Tongue (tissue), 2 donors: ENCODE data around the gene NKX1-1. TPM values are rescaled to one million over a fixed set of nuclear protein-coding genes. Genes with fewer than 3 reads are reported as not detected.
"Not testable (repeated sequence)": the region's sequence is repeated elsewhere in the genome, so short reads cannot be mapped to it uniquely, and the experiment has no call there.

Experiments used
- DNase-seq: peaks from one replicate; pipeline ENCODE4 v3.0.0-alpha.2; 2015
- total RNA-seq: library from RNA; depleted of rRNA; stranded (reverse); fragments of >200 nt; gene quantifications from one replicate; pipeline ENCODE4 v1.2.3, GENCODE V29; 2014

Gene NKX1-1
- total RNA-seq, 1 donor from 2014 or later = not detected

- no peak for DNase-seq
These were observed 32.1 kb downstream of the NKX1-1 start for GRCh38 chr4:1373892-1374705.

DNA sequence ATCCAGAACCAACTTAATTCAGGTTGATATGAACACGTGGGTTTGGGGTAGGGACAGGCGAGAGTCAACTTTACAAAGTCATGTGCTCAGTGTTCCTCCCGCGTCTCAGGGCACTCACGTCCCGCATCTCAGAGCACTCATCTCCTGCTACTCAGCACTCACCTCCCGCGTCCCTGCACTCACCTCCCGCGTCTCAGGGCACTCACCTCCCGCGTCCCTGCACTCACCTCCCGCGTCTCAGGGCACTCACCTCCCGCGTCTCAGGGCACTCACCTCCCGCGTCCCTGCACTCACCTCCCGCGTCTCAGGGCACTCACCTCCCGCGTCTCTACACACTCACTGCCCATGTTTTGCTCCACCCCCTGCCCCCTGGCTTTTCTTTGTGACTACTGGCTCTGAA is 33.7 kb downstream of the NKX1-1 start:
- not testable (repeated sequence) for DNase-seq

DNA sequence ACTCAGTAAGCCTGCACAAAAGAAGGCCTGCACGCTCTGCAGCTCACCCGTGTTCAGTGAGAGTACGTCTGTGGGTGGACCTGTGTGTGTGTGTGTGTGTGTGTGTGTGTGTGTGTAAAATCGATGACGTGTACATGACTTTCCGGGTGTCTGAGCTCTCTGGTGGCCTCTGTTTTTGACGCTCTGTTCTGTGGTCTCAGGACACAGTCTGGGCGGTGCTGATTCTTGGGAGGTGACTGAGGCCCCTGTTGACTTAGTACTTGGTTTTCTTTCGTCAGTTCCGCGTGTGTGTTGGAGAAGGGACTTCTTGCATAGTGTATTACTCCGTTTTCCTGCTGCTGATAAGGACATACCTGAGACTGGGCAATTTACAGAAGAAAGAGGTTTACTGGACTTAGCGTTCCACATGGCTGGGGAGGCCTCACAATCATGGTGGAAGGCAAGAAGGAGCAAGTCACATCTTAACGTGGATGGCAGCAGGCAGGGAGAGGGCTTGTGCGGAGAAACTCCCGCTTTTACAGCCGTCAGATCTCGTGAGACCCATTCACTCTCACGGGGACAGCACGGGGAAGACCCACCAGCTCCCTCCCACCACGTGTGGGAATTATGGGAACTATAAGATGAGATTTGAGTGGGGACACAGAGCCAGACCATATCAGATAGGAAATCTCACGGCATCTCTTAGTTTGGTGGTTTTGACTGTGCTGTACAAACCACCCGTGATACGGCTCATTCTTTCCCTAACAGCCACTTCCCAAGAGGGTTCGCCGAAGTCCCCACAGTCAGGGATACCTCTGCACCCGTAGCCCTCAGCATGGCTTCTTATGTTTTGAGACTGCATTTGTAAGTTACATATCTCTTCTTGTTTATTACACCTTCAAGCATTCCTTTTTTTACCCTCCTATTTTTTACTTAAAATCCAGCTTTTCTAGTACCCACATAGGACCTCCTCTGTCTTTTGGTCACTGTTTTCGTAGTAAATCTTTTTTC is 34.8 kb downstream of the NKX1-1 start:
- no peak for DNase-seq

GRCh38 chr4:1370321-1371124 is 35.7 kb downstream of the NKX1-1 start:
- DNase-seq = no peak

DNA sequence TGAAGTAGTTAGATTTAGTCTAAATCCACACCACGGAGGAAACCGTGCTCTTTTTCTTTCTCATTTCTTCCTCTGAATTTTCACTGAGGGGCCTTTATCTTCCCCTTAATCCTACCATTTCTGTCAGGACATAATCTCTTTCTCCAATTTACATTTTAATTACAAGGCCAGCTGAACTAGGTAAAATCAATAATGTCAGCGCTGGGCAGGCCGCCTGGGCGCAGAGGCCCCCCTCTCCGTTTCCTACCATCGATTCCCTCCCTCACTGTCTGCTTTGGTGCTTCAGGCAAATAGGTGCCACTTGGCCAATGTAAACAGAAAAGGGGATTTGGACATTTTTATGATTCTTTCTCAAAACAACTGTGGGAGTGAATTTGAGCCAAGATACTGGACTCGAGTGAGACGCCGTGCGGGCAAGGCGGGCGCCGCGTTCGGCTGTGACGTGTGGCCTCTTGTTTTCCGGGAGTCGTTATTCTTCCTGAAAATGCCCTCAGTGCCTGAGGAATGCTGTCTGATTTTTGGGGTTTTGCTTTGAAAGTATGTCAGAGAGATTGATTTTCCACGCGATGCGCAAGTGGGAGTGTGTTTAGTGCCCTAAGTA is 36.7 kb downstream of the NKX1-1 start:
- DNase-seq = no peak

GRCh38 chr4:1369091-1369450 is 37.2 kb downstream of the NKX1-1 start:
- DNase-seq = no peak

- no peak for DNase-seq
These were observed 37.7 kb downstream of the NKX1-1 start for GRCh38 chr4:1368421-1369090.

DNA sequence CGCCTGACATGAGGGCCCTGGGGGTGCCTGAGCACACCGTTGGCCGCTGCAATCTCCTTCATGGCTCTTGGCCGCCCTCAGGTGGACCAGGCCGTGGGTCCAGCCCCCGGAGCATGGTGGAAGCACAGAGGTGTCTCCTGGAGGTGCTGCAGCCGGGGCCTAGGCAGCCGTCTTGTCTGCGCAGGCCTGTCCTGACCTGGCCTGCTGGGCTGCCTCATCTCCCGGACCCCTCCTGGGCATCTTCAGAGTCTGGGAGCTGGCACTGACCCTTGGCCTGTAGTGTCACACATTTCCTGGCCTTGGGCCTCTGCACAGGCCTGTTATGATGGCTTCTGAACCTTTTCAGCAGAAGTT is 38.3 kb downstream of the NKX1-1 start:
- DNase-seq = no peak

DNA sequence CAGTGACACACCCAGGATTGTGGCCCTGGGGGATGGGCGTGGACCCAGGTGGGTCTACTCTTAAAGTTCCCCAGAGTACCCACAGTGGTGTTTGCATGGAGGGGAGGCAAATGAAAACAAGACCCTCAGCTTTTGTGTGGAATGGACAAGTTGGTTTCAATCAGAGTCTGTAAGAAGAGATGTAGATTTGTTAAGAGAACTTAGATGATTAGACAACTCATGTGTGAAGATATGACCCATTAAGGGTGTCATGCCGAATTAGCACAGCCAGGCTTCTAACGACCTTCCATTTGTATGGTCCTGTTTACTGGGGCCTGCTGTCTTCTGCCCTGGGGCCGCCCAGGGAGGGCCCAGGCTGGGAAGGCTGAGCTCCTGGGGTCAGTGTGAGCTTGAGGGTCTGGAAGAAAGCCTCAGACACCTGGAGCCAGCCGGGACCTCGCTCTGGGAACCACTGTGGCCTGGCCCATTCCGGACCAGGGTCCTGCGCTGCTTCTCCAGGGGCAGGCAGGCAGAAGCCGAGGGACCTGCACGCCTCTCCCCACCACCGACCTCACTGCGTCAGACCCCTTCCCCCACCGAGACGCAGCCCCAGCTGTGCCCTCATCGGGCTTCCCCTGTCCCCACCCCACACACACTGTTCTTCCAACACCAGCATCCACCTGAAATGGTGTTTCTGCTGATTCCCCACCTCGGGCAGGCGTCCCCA is 38.9 kb downstream of the NKX1-1 start:
- DNase-seq = no peak

DNA sequence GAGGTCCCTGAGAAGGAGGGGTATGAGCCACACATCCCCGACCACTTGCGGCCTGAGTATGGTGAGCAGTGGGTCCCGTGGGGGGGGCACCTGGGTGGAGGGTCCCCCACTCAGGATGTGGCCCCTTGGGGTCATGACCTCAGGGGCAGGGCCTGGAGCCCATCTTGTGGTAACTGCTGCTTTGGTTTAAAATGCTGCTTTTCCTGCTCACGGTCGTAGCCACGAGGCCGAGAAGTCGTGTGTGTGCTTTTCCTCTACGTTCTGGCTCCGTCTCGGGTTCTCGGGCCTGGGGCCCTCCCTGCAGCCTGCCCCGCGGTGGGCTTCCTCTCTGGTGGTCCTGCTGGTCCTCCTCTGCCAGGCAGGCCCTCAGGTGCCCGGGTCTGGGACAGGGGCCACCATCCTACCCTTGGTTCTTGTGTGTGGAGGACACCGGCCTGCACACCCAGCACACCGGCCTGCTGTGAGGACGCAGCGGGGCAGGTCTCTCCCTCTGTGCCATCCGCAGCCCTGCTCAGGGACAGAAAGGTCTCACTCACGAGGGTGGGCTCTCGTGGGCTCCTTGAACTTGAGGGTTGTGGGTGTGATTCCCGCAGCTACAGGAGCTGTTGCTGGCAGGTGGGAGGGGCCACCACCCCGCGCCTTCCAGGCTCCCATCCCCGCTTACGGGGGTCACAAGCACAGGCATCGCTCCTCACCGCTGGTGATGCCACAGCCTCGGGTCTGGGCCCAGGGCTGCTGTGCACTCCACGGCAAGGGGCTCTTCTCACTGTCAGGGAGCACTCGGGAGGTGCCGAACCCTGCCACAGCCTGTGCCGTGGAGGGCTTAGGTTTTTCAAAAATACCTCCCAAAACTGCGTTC is 39.6 kb downstream of the NKX1-1 start:
- DNase-seq = no peak

- DNase-seq = no peak
These were observed 40.7 kb downstream of the NKX1-1 start for GRCh38 chr4:1365271-1366178.

DNA sequence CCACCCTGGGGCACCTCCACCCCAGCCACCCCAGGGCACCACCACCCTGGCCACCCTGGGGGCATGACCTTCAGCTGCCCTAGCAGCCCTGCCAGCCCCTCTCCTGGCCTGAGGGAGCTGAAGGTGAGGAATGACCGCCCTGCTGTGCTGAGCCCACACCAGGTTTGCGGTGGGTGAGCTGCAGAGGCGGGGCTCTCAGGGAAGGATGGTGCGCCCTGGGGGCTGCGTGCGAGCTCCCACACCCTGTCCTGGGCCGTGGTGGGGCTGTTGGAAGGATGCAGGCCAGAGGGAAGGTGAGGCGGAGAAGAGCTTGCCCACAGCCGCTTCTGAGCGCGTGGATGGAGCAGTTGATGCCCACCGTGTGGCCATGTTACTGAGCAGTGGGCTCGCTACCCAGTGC is 41.5 kb downstream of the NKX1-1 start:
- DNase-seq = no peak

DNA sequence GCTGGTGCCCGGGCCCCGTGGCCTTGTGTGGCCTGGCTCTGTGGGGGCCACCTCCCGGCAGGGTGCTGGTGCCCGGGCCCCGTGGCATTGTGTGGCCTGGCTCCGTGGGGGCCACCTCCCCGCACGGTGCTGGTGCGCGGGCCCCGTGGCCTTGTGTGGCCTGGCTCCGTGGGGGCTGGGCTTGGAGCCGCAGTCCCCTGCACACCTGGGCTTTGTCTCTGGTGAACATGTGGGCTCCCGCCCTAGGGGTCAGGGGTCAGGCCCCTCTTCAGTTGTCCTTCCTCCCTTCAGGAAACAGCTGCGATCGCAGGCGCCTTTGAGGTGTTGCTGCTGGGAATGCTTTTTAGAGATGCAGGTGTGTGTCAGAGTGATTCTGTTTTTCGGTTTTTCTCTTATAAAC is 42.0 kb downstream of the NKX1-1 start:
- DNase-seq = peak; percentile 30

GRCh38 chr4:1363513-1363912 is 42.7 kb downstream of the NKX1-1 start:
- no peak for DNase-seq

- no peak for DNase-seq
These were observed 43.7 kb downstream of the NKX1-1 start for GRCh38 chr4:1362521-1362920.

- DNase-seq = no peak
These were observed 44.2 kb downstream of the NKX1-1 start for GRCh38 chr4:1362046-1362445.

DNA sequence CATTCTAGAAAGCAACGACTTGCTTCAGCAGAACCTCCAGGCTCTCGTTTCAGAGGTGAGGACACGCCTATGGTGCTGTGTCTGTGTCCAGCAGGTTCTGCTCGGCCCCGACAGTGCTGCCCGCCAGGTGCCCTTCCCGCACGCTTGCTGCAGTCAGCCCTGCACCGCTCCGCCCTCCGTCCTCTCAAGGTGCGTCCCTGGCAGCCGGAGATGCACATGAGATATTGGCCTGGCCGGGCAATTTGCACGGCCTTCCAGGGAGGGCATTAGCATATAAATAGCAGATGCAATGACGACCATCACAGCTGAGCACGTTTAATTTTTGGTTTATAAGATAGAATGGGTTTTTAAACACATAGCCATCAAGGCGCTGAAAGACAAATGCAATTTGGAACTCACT is 44.8 kb downstream of the NKX1-1 start:
- DNase-seq = no peak

GRCh38 chr4:1360423-1361283 is 45.6 kb downstream of the NKX1-1 start:
- peak; percentile 25 for DNase-seq
